Kidney (tissue), 14 donors: ENCODE measurements around the gene ERC2. TPM values are rescaled to one million over a fixed set of nuclear protein-coding genes. Genes with fewer than 3 reads are reported as not detected.

Experiments used
- DNase-seq, 5 donors: peaks; one replicate each; pipeline ENCODE4 v3.0.0-alpha.2; 2013 to 2020
- FAIRE-seq: peaks from 2 replicates; lab custom pipeline; 2012; peaks lifted over from hg19 to GRCh38; lab: Jason Lieb, UNC
- H3K27ac ChIP-seq, 2 donors: one replicate each; pipeline ENCODE4 v1.7.0; 2013; ENCODE audit warnings: low read depth in 2 of 2, low read length in 2 of 2, inconsistent platforms in 1 of 2
- H3K27me3 ChIP-seq: one replicate; pipeline ENCODE4 v1.7.1; 2013; ENCODE audit warnings: low read length, inconsistent platforms; ENCODE audit not compliant: control insufficient read depth, insufficient read depth
- H3K36me3 ChIP-seq, 3 donors: one replicate each; pipeline versions ENCODE4 v1.7.0 to v1.7.1; 2013; ENCODE audit warnings: low read length in 3 of 3, control low read depth in 1 of 3, inconsistent platforms in 1 of 3; ENCODE audit not compliant: insufficient read depth in 3 of 3, control insufficient read depth in 2 of 3
- H3K4me1 ChIP-seq, 3 donors: one replicate each; pipeline versions ENCODE4 v1.7.0 to v1.7.1; 2013; ENCODE audit warnings: low read length in 3 of 3, inconsistent platforms in 1 of 3, low read depth in 1 of 3; ENCODE audit not compliant: control insufficient read depth in 2 of 3, insufficient read depth in 2 of 3
- H3K4me3 ChIP-seq, 3 donors: one replicate each; pipeline versions ENCODE4 v1.7.0 to v1.8.1; 2013; ENCODE audit warnings: low read length in 3 of 3, control low read depth in 1 of 3, inconsistent platforms in 1 of 3
- H3K9ac ChIP-seq, 3 donors: one replicate each; pipeline versions ENCODE4 v1.7.0 to v1.7.1; 2013; ENCODE audit warnings: low read length in 3 of 3, control low read depth in 1 of 3, inconsistent platforms in 1 of 3
- H3K9me3 ChIP-seq, 3 donors: one replicate each; pipeline versions ENCODE4 v1.7.0 to v1.7.1; 2013; ENCODE audit warnings: low read length in 3 of 3, control low read depth in 1 of 3, inconsistent platforms in 1 of 3; ENCODE audit not compliant: control insufficient read depth in 2 of 3, insufficient read depth in 1 of 3
- intact Hi-C: fragments of 100-400 bp; cut with DNase I; formaldehyde crosslinking; loops from one replicate; pipeline ENCODE4 v1.11.1; 2022
- polyA plus RNA-seq: library from polyadenylated mRNA; stranded (reverse); fragments of 350-450 nt; fragmentation: Illumina TruSeq; extraction: RNeasy Lipid Tissue Mini Kit (QIAGEN cat#74804); gene quantifications from one replicate; pipeline ENCODE4 v1.2.3, GENCODE V29; 2014; ENCODE audit warnings: low read depth, low replicate concordance; ENCODE audit not compliant: insufficient read depth
- total RNA-seq: library from RNA; stranded (reverse); fragmentation: NEBNext Ultra II Directional; extraction: Animal tissue kit (Norgen Biotek cat#: 25700); gene quantifications from one replicate; pipeline ENCODE4 v1.2.1, GENCODE V29; 2021
- TF ChIP-seq, protein P1 (sequence below): IDR thresholded peaks from 3 replicates; pipeline ENCODE4 v1.5.1; 2012; ENCODE audit warnings: mild to moderate bottlenecking, moderate library complexity, borderline replicate concordance; ENCODE audit not compliant: insufficient read depth; ENCODE audit errors: extremely low read depth
- donor health status: control.
- donor health status: control.
- donor health status: control.
- donor health status: control.
- donor health status: control.
- donor health status: DM: yes; HTN: yes; CAD: no.
- donor health status: Normal renal cell carcinoma (clear cell type).

Gene ERC2
- total and polyA plus RNA-seq, 2 donors from 2014 or later, result 0.92 to 3.8 TPM

DNA sequence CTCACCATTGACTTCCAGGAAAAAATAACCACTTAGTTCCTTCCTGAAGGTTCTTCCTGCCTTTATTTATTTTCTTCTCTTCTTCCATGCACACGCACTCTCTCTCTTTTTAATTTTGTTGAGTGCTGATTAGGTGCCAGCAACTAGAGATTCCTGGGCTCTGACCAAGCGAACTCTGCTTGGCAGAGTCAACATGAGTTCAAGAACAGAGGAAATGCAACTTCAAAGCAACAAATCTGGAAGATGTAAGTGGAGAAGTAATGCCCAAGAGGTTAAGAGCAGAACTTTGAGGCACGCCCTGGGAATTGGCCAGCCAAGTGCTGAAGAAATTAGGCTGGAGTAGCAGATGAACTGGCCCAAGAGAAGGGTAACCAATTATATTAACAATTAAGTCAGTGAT lies 8.5 kb downstream of the ERC2 start:
- Histone ChIP-seq H3K27ac (no peak overlapping the region), H3K4me3 (no peak overlapping the region), H3K36me3 (no peaks in the 10 kb centered on the region), H3K4me1 (no peaks in the 10 kb centered on the region), H3K9me3 (no peaks in the 10 kb centered on the region), H3K9ac (no peak overlapping the region), H3K27me3 (no peaks in the 10 kb centered on the region)
- intact Hi-C loops, result no loop called here
- FAIRE-seq (no peak), DNase-seq (no peak)
- TF ChIP-seq, protein P1, sequence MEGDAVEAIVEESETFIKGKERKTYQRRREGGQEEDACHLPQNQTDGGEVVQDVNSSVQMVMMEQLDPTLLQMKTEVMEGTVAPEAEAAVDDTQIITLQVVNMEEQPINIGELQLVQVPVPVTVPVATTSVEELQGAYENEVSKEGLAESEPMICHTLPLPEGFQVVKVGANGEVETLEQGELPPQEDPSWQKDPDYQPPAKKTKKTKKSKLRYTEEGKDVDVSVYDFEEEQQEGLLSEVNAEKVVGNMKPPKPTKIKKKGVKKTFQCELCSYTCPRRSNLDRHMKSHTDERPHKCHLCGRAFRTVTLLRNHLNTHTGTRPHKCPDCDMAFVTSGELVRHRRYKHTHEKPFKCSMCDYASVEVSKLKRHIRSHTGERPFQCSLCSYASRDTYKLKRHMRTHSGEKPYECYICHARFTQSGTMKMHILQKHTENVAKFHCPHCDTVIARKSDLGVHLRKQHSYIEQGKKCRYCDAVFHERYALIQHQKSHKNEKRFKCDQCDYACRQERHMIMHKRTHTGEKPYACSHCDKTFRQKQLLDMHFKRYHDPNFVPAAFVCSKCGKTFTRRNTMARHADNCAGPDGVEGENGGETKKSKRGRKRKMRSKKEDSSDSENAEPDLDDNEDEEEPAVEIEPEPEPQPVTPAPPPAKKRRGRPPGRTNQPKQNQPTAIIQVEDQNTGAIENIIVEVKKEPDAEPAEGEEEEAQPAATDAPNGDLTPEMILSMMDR, result no peak

DNA sequence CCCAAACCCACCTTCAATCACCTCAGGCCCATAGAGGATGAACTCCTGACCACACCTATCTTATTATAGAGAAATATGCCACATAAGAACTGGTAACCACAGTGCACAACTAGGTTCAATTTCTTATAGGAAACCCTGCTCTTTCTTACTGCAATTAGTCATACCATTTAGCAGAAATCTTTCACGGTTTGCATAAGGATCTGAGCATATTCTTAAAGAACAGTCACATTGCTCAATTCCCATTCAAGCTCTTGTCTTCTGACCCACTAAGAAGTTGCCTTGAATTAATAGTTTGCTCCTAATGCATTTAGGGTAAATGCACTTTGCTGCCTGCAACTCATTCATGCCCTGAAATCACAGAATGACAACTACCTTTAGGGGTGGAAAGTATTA lies 9.2 kb downstream of the ERC2 start:
- TF ChIP-seq, protein P1, result no peak
- DNase-seq (no peak), FAIRE-seq (no peak)
- no peaks in the 10 kb centered on the region for H3K27me3 ChIP-seq
- no peak overlapping the region for H3K27ac ChIP-seq
- no peak overlapping the region for H3K4me3 ChIP-seq
- no peak overlapping the region for H3K9ac ChIP-seq
- H3K9me3 ChIP-seq, result no peaks in the 10 kb centered on the region
- no peaks in the 10 kb centered on the region for H3K36me3 ChIP-seq
- no peaks in the 10 kb centered on the region for H3K4me1 ChIP-seq
- intact Hi-C loops, result no loop called here

DNA sequence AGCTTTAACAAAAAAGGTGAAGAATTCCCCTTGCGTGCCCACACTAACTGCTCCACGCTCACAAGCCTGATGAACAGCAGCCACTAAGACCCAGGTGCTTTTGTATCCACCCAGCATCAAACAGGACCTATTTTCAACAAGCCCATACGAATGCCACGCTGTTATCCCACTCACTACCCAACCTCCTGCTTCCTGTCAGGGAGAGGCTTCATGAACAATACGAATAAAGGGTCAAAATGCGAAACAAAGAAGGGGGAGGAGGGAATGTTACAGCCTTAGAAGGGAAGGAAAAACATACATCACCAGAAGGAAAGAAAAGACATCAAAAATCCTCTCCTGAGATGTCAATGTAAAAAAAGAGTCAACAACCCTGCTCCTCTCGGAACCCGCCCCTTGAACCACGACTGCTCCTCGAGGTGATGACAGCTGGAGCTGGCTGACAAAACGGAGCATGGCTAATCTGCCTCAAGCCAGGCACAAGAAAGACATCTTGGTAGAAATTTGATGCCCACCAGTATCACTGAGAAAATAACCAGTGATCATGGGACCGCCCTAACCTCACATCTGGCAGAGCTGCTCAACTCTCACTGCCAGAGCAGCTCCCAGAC lies 9.7 kb downstream of the ERC2 start:
- FAIRE-seq (no peak), DNase-seq (no peak)
- Histone ChIP-seq H3K36me3 (no peaks in the 10 kb centered on the region), H3K9ac (no peak overlapping the region), H3K27me3 (no peaks in the 10 kb centered on the region), H3K27ac (no peak overlapping the region), H3K4me1 (no peaks in the 10 kb centered on the region), H3K9me3 (no peaks in the 10 kb centered on the region), H3K4me3 (no peak overlapping the region)
- TF ChIP-seq, protein P1, result no peak
- intact Hi-C loops, result no loop called here

DNA sequence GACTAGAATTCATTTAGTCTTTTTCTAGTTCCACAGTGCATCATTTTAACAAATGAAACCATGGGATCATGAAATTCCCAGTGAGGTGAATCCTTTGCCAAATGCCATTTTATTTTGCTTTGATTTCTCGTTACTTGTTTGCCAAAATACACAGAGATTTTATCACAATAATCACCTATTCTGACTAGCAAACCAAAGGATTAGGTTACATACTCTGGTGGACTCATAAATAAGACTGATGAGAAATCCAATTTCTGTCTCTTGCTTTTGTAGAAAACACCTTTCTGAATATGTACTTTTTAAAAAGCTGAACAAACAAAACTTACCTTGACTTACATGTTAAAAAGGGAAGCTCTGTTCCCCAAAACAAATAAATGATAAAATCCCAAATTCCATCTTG lies 12.2 kb downstream of the ERC2 start:
- intact Hi-C loops, result no loop called here
- no peak for FAIRE-seq

More for the DNA sequence above, 12.2 kb downstream of the ERC2 start:
- Histone ChIP-seq H3K27me3 (no peaks in the 10 kb centered on the region), H3K36me3 (no peaks in the 10 kb centered on the region), H3K27ac (no peak overlapping the region), H3K4me3 (no peak overlapping the region), H3K4me1 (no peaks in the 10 kb centered on the region), H3K9ac (no peak overlapping the region), H3K9me3 (no peaks in the 10 kb centered on the region)
- TF ChIP-seq, protein P1, result no peak
- no peak for DNase-seq
